LNCaP clone FGC (cell line): ENCODE data around the gene NTNG1.

ENCODE experiments used
- DNase-seq: peaks from one replicate; pipeline ENCODE4 v3.0.0-alpha.2; 2011; ENCODE audit warnings: low read depth
- H3K4me3 ChIP-seq: 2 replicates; pipeline ENCODE4 v1.5.1; 2011; ENCODE audit warnings: mild to moderate bottlenecking, low read depth, low read length, control low read depth
- TF ChIP-seq, protein P1 (sequence below): IDR thresholded peaks from 2 replicates; pipeline ENCODE4 v1.5.1; 2012; ENCODE audit warnings: mild to moderate bottlenecking; ENCODE audit not compliant: control insufficient read depth, insufficient read depth; ENCODE audit errors: extremely low read depth

Gene NTNG1

GRCh38 chr1:107142140-107142542 is 1.3 kb downstream of the NTNG1 start:
- peak overlapping the region; percentile 59 for H3K4me3 ChIP-seq
- TF ChIP-seq, protein P1, sequence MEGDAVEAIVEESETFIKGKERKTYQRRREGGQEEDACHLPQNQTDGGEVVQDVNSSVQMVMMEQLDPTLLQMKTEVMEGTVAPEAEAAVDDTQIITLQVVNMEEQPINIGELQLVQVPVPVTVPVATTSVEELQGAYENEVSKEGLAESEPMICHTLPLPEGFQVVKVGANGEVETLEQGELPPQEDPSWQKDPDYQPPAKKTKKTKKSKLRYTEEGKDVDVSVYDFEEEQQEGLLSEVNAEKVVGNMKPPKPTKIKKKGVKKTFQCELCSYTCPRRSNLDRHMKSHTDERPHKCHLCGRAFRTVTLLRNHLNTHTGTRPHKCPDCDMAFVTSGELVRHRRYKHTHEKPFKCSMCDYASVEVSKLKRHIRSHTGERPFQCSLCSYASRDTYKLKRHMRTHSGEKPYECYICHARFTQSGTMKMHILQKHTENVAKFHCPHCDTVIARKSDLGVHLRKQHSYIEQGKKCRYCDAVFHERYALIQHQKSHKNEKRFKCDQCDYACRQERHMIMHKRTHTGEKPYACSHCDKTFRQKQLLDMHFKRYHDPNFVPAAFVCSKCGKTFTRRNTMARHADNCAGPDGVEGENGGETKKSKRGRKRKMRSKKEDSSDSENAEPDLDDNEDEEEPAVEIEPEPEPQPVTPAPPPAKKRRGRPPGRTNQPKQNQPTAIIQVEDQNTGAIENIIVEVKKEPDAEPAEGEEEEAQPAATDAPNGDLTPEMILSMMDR, result peak; percentile 52
- DNase-seq, result peak; percentile 37

GRCh38 chr1:107142666-107143065 is 1.8 kb downstream of the NTNG1 start:
- H3K4me3 ChIP-seq, result no peak overlapping the region
- no peak for DNase-seq
- TF ChIP-seq, protein P1, result no peak

DNA sequence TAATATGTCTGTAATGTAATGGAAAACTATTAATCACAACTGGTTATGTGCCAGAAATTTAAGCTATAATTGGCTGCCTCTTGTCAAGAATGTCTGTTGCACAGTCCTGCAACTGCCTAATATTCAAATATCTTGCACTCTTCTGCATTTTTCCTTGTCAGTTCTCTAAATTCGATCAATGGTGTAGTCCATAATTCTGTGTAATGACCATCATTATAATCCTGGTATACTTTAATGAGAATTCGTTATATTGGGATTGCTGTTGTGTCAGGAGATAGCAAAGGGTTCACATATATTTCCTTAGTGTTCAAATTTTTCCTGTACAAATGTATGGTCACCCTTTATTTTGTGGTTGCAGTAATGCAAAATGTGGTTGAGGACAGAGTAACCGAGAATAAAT is 4.8 kb downstream of the NTNG1 start:
- H3K4me3 ChIP-seq, result no peak overlapping the region
- DNase-seq, result no peak
- TF ChIP-seq, protein P1, result no peak

GRCh38 chr1:107147843-107148242 is 7.0 kb downstream of the NTNG1 start:
- no peak overlapping the region for H3K4me3 ChIP-seq
- TF ChIP-seq, protein P1, result no peak
- no peak for DNase-seq

- TF ChIP-seq, protein P1, result no peak
- DNase-seq, result no peak
- no peak overlapping the region for H3K4me3 ChIP-seq
These were observed 9.1 kb downstream of the NTNG1 start for GRCh38 chr1:107149946-107150345.

DNA sequence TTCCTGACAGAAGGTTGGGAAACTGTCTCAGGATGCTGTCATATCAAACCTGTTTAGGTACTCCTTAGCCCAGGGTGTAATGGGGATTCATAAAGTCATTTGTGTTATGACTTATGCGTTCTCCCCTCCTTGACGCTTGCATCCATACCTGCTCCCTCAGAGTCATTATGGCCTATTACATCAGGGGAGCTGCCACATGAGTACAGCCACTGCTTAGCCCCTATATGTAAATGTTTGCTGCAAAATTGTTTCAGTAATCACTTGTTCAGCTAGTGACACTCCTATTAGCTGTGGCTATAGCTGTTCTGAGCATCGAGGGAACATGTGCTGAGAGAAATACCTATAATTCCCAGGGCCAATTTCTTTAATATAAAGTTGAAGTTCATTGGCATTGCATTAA is 10.5 kb downstream of the NTNG1 start:
- no peak overlapping the region for H3K4me3 ChIP-seq
- TF ChIP-seq, protein P1, result no peak
- DNase-seq, result no peak

- TF ChIP-seq, protein P1, result no peak
- no peak overlapping the region for H3K4me3 ChIP-seq
- no peak for DNase-seq
These were observed 11.6 kb downstream of the NTNG1 start for GRCh38 chr1:107152395-107152794.
